ENCODE measurements around the gene LTF. TPM values are rescaled to one million over a fixed set of nuclear protein-coding genes. Genes with fewer than 3 reads are reported as not detected.

The LTF gene
- total and polyA plus RNA-seq, 2 experiments from 2014 or later, result 0.73 to 1.3 TPM

DNA sequence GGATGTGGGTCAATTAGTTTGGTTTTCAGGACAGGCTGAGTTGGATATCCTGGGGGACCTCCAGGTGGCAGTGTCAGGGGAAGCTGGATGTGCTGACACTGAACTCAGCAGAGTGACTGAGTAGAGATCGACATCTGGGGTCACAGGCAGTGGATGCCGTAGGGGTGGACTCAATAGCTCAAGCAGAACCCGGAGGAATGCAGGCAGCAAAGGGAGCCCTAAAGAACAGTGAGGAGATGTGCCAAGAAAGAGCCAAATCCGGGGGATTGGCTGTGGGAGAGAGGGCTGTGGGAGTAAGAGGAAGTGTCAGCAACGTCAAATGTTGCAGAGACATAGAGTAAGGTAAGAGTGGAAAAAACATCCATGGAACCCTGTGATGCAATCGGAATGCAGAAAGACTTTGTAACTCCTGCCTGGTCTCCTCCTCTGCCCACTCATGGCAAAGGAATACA is 69.5 kb downstream of the LTF start:
- Histone ChIP-seq H2AFZ (0 out of 2 replicates have a peak overlapping the region, but pooled peaks have one; percentile 39), H3K79me2 (replicated peaks; ENCODE audit: insufficient read depth) (no peaks in the 10 kb centered on the region), H3K27ac (ENCODE audit: low read depth) (no peak overlapping the region), H3F3A (replicated peaks; ENCODE audit: low read depth) (no peaks in the 10 kb centered on the region), H3K36me3 (ENCODE audit: insufficient read depth) (no peaks in the 10 kb centered on the region), H3K4me3 (no peak overlapping the region), H3K4me2 (no peak overlapping the region), H4K20me1 (replicated peaks; ENCODE audit: insufficient read depth) (no peaks in the 10 kb centered on the region), H3K9me2 (ENCODE audit: insufficient read depth) (peaks cover 27% of the 10 kb centered on the region; the same call in 1 of the 2 replicates), H3K27me3 (ENCODE audit: insufficient read depth) (no peaks in the 10 kb centered on the region), H3K4me1 (ENCODE audit: insufficient read depth) (peaks cover 11% of the 10 kb centered on the region; the same call in 1 of the 2 replicates)
- no peaks in the 10 kb centered on the region for H3K36me3 Mint-ChIP-seq (ENCODE audit: low read depth)
- TF ChIP-seq, protein P1, sequence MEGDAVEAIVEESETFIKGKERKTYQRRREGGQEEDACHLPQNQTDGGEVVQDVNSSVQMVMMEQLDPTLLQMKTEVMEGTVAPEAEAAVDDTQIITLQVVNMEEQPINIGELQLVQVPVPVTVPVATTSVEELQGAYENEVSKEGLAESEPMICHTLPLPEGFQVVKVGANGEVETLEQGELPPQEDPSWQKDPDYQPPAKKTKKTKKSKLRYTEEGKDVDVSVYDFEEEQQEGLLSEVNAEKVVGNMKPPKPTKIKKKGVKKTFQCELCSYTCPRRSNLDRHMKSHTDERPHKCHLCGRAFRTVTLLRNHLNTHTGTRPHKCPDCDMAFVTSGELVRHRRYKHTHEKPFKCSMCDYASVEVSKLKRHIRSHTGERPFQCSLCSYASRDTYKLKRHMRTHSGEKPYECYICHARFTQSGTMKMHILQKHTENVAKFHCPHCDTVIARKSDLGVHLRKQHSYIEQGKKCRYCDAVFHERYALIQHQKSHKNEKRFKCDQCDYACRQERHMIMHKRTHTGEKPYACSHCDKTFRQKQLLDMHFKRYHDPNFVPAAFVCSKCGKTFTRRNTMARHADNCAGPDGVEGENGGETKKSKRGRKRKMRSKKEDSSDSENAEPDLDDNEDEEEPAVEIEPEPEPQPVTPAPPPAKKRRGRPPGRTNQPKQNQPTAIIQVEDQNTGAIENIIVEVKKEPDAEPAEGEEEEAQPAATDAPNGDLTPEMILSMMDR (conservative IDR thresholded peaks at IDR 0.05; ENCODE audit: low read depth in 2 of 2), result peak; percentile 40 to 57
- no peak for TF ChIP-seq ZNF331 (CRISPR knock-in tag; IDR thresholded peaks at IDR 0.05; ENCODE audit: low read depth)
- peaks cover 19% of the 10 kb centered on the region for H3K4me1 Mint-ChIP-seq
- no peaks in the 10 kb centered on the region for H3K9me3 Mint-ChIP-seq
- peaks cover 11% of the 10 kb centered on the region for H3K27me3 Mint-ChIP-seq (ENCODE audit: insufficient read depth, low read depth, poor library complexity)
- DNase-seq (ENCODE audit: low spot score) (peak; percentile 31), ATAC-seq (peak; percentile 74)
- no peak overlapping the region for H3K27ac Mint-ChIP-seq
- no peak overlapping the region for H3K4me3 Mint-ChIP-seq

DNA sequence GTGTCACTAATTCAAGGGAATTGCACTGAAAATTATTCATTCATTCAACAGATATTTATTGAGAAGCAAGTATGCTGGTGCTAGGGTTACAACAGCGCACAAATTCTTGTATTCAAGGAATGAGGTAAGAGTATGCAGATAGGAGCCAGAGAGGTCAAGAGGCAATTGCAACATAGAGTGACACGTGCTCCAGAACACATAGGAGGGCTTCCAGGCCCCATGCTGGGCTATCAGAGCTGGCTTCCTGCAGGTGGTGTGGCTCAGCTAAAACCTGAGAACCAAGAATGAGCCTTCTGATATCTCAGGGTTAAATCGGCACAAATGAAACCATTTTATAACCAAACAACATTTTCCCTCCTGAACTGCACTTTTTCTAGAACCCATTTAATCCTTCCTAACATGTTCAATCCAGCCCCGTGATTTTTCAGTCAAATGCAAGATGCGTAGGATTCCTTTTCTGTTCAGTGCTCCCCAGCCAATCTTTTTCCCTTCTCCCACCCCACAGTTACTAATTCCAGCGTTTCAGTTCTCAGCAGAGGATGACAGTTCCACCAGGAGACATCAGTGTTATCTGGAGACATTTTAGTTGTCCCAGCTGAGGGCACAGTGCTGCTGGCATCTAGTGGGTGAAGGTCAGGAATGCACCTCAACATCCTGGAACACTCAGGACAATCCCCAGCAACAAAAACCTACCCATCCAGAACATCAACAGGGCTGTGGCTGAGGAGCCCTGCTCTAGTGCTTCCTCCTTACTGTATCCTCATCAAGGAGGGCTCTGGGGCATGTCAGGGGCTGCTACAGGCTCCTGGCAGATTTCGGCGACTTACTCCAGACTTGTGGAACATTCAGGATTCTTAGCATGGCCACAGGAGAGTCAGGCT is 70.9 kb downstream of the LTF start:
- peak; percentile 32 for DNase-seq (ENCODE audit: low spot score)

More for the DNA sequence above, 70.9 kb downstream of the LTF start:
- no peaks in the 10 kb centered on the region for H3K9me3 Mint-ChIP-seq
- H3K27ac Mint-ChIP-seq, result 0 out of 2 replicates have a peak overlapping the region, but pooled peaks have one; percentile 5
- H3K4me3 Mint-ChIP-seq, result no peak overlapping the region; the same call in 2 of the 3 replicates
- H3K4me1 Mint-ChIP-seq, result peaks cover 19% of the 10 kb centered on the region
- Histone ChIP-seq H3K4me1 (ENCODE audit: insufficient read depth) (peaks cover 11% of the 10 kb centered on the region; the same call in 1 of the 2 replicates), H2AFZ (0 out of 2 replicates have a peak overlapping the region, but pooled peaks have one; percentile 5), H3K79me2 (replicated peaks; ENCODE audit: insufficient read depth) (no peaks in the 10 kb centered on the region), H3K4me2 (no peak overlapping the region), H4K20me1 (replicated peaks; ENCODE audit: insufficient read depth) (no peaks in the 10 kb centered on the region), H3K4me3 (no peak overlapping the region), H3K27me3 (ENCODE audit: insufficient read depth) (no peaks in the 10 kb centered on the region), H3K9me2 (ENCODE audit: insufficient read depth) (peaks cover 31% of the 10 kb centered on the region; the same call in 1 of the 2 replicates), H3K27ac (ENCODE audit: low read depth) (no peak overlapping the region), H3K36me3 (ENCODE audit: insufficient read depth) (no peaks in the 10 kb centered on the region), H3F3A (replicated peaks; ENCODE audit: low read depth) (no peaks in the 10 kb centered on the region)
- ATAC-seq, result peak; percentile 54
- TF ChIP-seq ZNF331 (CRISPR knock-in tag; IDR thresholded peaks at IDR 0.05; ENCODE audit: low read depth) (no peak), NANOG (IDR thresholded peaks at IDR 0.05; ENCODE audit: borderline replicate concordance) (no peak), CREB1 (CRISPR knock-in tag; IDR thresholded peaks at IDR 0.05; ENCODE audit: low read depth) (no peak)
- TF ChIP-seq, protein P1 (conservative IDR thresholded peaks at IDR 0.05; ENCODE audit: low read depth in 2 of 2), result no peak
- peaks cover 11% of the 10 kb centered on the region for H3K27me3 Mint-ChIP-seq (ENCODE audit: insufficient read depth, low read depth, poor library complexity)
- no peaks in the 10 kb centered on the region for H3K36me3 Mint-ChIP-seq (ENCODE audit: low read depth)
